ENCODE measurements around the gene PPFIA2.
A peak's percentile ranks its signal among the peaks of the same experiment; 100 is the strongest.
"Not testable (repeated sequence)": the region's sequence is repeated elsewhere in the genome, so short reads cannot be mapped to it uniquely, and the experiment has no call there.

PPFIA2 gene

DNA sequence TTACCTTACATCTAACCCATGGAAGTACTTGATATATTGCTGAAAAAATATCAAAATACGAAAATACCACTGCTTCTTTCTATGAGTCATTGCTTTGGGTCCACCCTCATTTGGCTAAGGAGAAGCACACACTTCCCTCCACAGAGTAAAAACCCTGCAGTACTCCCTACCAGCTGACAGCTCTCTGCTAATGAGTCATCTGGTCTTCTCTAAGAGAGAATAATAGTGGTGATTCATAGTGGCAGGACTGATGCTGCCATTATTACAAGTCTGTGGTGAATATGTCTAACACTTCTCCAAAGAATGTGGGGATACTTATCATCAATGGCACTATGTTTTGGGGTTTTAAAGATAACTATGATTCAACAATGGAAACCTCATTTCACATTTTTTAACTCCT is 90.7 kb downstream of the PPFIA2 start:
- DNase-seq (ENCODE audit: low read depth in 2 of 2): peak in 1 of 2 donors; percentile 12

DNA sequence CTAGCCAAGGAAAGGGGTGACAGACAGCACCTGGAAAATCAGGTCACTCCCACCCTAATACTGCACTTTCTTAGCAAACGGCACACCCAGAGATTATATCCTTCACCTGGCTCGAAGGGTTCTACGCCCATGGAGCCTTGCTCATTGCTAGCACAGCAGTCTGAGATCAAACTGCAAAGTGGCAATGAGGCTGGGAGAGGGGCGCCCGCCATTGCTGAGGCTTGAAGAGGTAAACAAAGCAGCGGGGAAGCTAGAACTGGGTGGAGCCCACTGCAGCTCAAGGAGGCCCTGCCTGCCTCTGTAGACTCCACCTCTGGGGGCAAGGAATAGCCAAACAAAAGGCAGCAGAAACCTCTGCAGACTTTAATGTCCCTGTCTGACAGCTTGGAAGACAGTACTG is 99.8 kb downstream of the PPFIA2 start:
- not testable (repeated sequence) for DNase-seq (ENCODE audit: low read depth in 2 of 2)

- no peak for DNase-seq (ENCODE audit: low read depth in 2 of 2)
Measured at GRCh38 chr12:81644503-81644902, 114.6 kb downstream of the PPFIA2 start.

DNA sequence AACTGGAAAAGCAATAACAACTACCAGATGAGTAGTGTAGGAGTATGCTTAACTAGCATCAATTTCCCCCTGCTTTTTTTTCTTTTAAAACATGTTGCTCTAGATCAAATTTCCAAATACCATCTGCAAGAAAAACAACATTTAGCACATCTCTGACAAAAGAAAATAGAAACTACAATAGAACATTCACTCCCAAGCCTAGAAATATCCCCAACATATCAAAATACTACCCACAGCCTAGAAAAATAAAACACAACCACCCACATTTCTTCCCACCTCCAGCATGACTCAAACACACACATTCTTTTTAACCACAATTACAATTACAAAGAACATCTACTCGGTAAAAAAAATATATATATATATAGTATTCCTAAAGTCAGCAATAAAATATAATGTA is 120.0 kb downstream of the PPFIA2 start:
- no peak for DNase-seq (ENCODE audit: low read depth in 2 of 2)

- DNase-seq (ENCODE audit: low read depth in 2 of 2): no peak
Measured at GRCh38 chr12:81633127-81633526, 126.0 kb downstream of the PPFIA2 start.

DNA sequence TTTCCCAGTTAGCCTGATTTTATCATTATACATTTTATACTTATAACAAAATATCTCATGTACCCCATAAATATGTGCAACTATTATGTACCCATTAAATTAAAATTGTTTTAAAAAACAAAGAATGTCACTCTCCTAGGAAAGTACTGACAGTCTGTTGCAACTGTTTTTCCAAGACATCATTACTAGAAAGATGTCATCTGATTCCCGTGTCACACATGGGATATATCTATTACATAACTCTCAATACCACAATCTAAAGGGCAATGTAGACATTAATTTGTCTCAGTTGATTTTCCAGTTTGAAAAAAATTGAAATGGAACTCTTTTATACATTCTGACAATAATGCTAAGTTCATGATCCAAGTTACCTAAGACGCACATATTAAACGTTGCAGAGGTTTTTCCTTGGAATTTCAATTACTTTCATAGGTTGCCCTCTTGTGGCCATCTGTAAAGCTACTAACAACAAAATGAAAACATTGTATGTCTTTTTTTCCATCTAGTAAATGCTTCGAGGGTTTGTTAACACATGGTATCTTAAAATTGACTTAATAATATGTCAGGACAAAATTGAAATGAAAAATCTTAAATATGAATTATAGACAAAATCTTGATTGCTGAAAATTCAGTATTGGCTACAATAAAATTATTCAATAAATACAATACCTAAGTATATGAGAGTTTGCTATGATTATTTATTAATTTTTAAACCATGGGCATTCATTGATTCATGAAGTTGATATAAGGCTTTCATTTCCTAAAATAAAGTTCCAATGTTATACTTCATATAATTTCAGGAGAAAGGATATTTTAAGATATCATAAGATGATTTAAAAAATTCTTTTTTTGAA is 131.6 kb downstream of the PPFIA2 start:
- no peak for DNase-seq (ENCODE audit: low read depth in 2 of 2)

DNA sequence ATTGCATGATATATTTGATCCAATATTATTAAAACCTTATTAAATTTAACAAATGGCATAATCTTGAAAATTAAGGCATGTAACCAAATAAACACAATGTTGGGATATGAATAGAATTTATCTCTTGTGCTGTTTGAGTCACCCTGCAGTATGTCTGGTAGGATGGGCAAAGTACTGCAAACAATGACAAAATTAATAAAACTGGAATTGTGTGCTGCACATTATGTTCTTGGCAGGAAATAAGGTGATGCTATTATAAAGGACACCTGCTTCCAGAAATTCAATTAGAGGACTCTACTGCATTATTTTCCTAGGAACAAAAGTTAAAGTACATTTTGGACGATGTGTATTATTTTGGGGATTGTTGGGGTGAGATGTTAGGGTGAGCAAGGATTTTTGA is 132.7 kb downstream of the PPFIA2 start:
- DNase-seq (ENCODE audit: low read depth in 2 of 2): no peak

GRCh38 chr12:81617915-81618314 is 141.2 kb downstream of the PPFIA2 start:
- DNase-seq (ENCODE audit: low read depth in 2 of 2): no peak

DNA sequence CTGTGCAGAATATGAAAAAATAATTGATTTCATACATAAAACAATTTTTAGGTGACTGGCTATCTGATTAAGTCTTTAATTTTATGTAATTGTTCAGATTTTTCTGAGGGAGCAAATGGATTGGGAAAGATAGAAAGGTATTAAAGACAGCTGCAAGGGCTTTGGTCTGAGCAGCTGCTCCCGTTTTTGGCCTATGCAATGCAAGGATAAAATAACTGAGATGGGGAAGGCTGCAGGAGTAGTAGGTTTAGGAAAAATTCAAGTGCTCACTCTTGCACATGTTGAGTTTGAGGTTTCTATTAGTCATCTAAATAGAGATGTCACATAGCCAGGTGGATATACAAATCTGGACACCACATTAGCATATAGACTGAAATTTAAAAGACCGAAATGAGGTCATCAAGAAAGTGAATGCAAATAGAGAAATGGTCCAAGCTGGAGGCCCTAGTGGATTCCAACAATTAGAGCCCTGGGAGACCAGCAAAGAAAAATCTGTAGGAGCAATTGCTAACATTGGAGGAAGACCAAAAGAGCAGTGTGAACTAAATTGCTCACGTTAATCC is 144.0 kb downstream of the PPFIA2 start:
- DNase-seq (ENCODE audit: low read depth in 2 of 2): no peak

GRCh38 chr12:81610955-81611889 is 147.9 kb downstream of the PPFIA2 start:
- no peak for DNase-seq (ENCODE audit: low read depth in 2 of 2)

- no peak for DNase-seq (ENCODE audit: low read depth in 2 of 2)
Measured at GRCh38 chr12:81597928-81598604, 161.1 kb downstream of the PPFIA2 start.

DNA sequence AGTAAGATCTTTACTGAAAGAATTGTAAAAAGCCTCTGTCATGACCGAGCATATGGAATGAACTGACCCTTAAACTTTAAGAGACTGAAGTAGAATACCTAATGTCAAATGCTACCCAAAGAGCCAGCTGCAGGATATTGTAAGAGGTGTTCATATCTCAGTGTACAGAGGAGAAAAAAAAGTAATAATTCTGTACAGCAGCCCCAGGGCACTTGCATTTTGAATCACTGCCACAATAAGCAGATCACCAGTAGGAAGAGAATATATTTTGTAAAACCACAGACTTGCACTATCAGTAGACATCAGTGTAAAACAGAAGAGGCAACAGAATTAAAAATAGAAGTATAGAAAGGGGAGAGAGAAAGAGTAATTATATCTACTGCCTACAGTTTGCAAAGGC is 162.6 kb downstream of the PPFIA2 start:
- DNase-seq (ENCODE audit: low read depth in 2 of 2): no peak

DNA sequence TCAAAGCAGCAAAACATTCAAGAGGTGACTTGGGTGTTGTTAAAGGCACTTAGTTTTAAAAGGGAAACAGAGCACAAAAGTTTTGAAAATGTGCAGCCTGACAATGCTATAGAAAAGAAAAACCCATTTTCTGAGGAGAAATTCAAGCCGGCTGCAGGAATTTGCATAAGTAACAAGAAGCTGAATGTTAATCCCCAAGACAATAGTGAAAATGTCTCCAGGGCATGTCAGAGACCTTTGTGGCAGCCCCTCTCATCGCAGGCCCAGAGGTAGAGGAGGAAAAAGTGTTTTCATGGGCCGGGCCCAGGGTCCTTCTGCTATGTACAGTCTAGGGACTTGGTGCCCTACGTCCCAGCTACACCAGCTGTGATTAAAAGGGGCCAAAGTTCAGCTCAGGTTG is 167.9 kb downstream of the PPFIA2 start:
- DNase-seq (ENCODE audit: low read depth in 2 of 2): no peak

DNA sequence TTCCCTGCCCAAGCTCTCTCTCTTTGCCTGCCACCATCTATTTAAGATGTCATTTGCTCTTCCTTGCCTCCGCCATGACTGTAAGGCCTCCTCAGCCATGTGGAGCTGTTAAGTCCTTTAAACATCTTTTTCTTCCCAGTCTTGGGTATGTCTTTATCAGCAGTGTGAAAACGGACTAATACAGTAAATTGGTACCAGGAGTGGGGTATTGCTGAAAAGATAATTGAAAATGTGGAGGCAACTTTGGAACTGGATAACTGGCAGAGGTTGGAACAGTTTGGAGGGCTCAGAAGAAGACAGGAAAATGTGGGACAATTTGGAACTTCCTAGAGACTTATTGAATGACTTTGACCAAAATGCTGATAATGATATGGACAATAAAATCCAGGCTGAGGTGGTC is 168.4 kb downstream of the PPFIA2 start:
- not testable (repeated sequence) for DNase-seq (ENCODE audit: low read depth in 2 of 2)

DNA sequence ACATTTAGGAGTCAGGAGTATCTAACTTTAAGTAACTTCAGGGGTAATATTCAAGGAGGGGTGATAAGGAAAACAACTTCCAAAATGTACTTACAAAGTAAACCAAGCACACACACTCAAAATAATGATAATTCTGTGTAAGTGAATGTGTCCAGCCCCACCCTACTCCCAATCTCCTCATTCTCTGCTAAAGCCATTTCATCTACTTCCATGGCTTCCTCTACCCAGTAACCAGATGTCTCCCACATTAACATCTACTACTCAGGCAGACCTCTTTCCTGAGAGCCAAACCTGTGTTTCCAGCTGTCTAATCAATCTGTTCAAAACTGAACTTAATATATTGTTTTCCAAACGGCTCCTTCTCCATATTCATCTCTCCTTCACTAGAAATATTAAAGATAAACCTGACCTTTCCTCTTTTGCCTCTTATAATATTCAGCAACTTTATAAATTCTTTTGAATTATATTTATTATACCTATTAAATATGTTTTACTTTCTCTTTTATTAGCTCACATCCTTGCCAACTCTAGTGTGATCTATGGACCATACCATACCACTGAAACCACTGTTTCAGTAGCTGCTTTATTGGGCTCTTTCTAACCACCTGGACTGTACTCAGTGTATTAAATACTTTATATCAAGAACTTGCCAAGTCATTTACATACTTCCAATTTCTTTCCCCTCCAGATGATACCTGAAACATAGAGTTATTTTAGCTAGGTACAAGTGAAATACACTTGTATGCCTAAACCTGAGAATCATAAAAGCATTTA is 170.7 kb downstream of the PPFIA2 start:
- DNase-seq (ENCODE audit: low read depth in 2 of 2): no peak

- DNase-seq (ENCODE audit: low read depth in 2 of 2): no peak
Measured at GRCh38 chr12:81585787-81586186, 173.4 kb downstream of the PPFIA2 start.

GRCh38 chr12:81573228-81573627 is 185.9 kb downstream of the PPFIA2 start:
- DNase-seq (ENCODE audit: low read depth in 2 of 2): no peak

- no peak for DNase-seq (ENCODE audit: low read depth in 2 of 2)
Measured at GRCh38 chr12:81572411-81572810, 186.7 kb downstream of the PPFIA2 start.

DNA sequence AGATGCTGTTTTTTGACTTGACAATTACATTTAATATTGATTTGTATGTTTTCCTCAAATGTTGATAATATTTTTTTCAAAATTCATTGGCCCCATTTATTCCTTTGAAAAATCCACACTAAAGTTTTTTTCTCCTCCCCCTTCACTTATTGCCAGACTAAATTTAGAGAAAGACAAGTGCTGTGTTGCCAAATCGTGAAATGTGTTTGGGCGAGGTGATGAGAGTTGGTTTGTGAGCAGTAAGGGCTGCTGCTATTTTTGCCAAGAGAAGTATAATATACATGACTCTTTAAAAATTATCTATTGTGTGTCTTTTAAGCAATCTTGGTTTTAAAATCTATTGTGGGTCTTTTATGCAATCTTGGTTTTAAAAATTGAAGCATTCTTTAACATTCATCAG is 188.9 kb downstream of the PPFIA2 start:
- no peak for DNase-seq (ENCODE audit: low read depth in 2 of 2)

DNA sequence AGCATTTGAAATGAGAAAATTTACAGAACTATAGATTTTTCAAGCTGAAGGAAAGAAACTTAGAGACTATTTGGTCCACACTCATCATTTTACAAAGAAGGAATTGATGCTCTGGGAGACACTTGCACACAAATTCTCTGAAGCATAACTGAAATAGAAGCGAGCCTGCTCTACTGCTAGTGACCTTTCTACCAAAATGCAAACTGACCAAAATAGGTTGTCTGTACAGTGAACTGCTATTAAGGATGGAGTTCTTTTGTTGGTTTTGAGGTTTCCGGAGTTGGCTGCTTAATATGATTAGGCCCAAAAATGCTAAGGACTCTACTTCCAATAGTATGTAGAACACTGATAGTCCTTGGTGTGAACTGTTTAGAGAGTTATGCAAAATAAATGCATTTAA is 194.9 kb downstream of the PPFIA2 start:
- DNase-seq (ENCODE audit: low read depth in 2 of 2): no peak

DNA sequence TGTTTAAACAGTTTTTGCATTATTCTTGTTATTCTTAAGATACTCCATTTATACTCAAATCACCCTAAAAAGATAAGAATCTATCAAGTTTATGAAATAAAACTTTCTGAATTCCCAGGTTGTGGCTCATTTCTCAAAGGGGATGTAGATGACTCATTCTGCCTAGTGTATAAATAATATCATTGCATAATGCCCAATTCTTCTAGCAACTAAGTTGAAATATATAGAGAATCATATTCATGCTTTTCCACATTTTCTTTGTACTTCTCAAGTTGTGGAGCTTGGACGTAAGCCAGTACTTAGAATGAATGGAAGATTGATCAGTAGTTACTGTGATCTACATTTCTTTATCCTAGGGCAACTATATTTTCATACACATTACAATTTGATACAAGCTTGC is 201.1 kb downstream of the PPFIA2 start:
- no peak for DNase-seq (ENCODE audit: low read depth in 2 of 2)

Data from stimulated activated CD4-positive, alpha-beta T cell treated with anti-CD3 and anti-CD28 coated beads, Interleukin-4, amount 100 ng/mL, for 48 hours (primary cell).